Activated CD4-positive, CD25-positive, alpha-beta regulatory T cell treated with anti-CD3 and anti-CD28 coated beads, Interleukin-2, amount 50 U/mL, for 24 hours (primary cell): ENCODE data around the gene TAOK1.
"Not testable (repeated sequence)": the region's sequence is repeated elsewhere in the genome, so short reads cannot be mapped to it uniquely, and the experiment has no call there.

Source experiments
- ATAC-seq, 2 donors: fragments of 150-1000 bp; cut with Tn5 transposase; one replicate each; pipeline ENCODE4 v1.10.0; 2021; ENCODE audit warnings: mild to moderate bottlenecking in 1 of 2, moderate library complexity in 1 of 2

Gene TAOK1

DNA sequence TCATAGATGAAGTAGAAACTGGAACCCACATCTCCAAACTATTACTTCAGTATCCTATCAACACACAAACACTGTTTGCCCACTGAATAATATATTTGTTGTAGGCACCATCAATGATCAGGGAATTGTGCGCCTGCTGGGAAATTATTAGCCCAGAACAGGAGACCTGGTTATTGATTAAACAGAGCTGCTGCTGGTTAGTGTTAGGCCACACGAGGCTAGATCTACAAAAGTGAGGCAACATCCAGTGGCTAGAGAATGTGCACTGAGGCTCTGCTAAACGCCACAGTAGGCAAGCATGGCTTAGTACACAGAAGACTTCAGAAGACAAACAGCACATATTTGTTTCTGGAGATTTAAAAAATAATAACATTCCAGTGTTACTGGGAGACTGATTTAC lies 165.7 kb downstream of the TAOK1 start:
- no peak for ATAC-seq

DNA sequence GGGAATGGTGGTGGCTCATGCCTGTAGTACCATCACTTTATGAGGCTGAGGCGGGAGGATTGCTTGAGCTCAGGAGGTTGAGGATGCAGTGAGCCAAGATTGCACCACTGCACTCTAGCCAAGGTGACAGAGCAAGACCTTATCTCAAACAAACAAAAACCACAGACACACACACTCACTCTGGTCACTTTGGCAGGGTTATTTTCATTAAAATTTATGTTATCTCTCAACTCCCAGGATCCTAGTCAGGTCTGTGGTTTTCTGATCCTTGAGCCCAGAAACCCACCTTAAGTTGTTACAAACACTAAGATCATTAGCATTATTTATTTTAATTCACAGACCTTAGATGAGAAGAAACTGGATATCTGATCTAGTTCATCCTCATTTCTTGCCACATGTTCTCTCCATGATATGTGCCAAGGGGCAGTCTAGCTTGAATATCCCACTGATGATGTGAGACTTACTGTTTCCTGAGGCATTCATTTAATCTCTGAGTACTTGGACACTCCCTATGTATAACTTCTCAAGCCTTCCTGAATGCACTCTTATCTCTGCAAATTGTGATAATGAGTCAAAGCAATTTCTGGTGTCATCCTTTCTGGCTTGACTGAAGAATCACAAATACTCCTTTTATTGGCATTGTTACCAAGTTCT lies 167.0 kb downstream of the TAOK1 start:
- ATAC-seq, result no peak

- ATAC-seq, result peak in 1 of 2 donors; percentile 65
These were observed 167.6 kb downstream of the TAOK1 start for GRCh38 chr17:29557739-29558116.

DNA sequence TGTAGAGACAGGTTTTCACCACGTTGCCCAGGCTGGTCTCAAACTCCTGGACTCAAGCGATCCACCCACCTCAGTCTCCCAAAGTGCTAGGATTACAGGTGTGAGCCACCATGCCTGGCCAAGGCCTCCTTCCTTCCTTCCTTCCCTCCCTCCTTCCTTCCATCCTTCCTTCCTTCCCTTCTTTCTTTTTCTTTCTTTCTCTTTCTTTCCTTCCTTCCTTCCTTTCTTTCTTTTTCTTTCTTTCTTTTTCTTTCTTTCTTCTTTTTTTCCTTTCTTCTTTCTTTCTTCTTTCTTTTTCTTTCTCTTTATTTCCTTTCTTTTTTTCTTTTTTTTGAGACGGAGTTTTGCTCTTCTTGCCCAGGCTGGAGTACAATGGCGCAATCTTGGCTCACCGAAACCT lies 168.0 kb downstream of the TAOK1 start:
- not testable (repeated sequence) for ATAC-seq

DNA sequence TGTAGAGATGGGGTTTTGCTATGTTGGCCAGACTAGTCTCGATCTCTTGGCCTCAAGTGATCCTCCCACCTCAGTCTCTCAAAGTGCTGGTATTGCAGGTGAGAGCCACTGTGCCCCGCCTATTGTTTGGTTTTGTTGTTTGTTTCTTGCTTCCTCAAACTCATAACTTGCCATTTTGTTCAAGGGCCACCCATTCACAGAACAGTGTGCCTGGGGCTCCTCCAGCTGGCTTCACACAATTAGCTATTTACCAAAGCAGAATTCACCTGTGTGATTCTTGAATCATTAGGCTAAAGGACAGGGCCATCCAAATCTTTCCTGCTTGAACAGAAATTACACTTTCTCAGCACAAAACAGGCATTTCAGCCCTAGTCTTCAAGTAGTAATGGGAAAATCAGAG lies 169.5 kb downstream of the TAOK1 start:
- no peak for ATAC-seq

DNA sequence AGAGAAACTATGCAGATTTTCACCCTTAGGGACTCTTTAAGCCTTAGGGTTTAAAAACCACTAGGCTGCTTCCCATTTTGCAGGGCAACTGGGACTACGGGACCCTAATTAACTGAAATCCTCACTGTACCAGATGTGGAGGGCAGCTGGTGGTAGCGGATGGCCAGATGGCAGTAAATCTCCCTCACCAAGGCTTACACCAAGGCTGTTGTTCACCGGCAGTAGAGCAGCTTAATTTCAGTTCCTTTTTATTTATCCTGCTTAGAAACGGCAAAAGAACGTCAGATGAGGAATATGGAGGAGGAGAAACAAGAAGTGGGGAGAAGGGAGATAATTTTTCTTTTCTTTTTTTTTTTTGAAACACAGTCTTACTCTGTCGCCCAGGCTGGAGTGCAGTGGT lies 170.2 kb downstream of the TAOK1 start:
- no peak for ATAC-seq

- ATAC-seq, result no peak
These were observed 171.7 kb downstream of the TAOK1 start for GRCh38 chr17:29561554-29562517.

- ATAC-seq, result no peak
These were observed 172.5 kb downstream of the TAOK1 start for GRCh38 chr17:29562615-29563014.

DNA sequence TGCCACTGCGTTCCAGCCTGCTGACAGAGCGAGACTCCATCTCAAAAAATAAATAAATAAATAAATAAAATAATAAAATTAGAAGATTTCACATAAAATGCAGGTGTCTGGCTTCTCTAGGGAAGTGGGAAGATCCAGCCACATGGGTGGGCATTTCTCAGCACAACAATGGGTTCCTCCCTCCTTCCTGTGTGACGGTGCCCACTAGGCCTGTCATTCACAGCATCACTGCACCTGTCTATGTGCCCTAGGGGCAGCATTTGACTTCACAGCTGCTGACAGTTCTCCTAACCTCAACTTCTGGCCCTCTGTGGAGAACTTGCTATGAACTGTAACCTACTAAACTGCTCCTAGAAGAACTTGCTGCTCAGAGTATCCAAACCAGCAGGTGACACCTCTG lies 173.7 kb downstream of the TAOK1 start:
- no peak for ATAC-seq

DNA sequence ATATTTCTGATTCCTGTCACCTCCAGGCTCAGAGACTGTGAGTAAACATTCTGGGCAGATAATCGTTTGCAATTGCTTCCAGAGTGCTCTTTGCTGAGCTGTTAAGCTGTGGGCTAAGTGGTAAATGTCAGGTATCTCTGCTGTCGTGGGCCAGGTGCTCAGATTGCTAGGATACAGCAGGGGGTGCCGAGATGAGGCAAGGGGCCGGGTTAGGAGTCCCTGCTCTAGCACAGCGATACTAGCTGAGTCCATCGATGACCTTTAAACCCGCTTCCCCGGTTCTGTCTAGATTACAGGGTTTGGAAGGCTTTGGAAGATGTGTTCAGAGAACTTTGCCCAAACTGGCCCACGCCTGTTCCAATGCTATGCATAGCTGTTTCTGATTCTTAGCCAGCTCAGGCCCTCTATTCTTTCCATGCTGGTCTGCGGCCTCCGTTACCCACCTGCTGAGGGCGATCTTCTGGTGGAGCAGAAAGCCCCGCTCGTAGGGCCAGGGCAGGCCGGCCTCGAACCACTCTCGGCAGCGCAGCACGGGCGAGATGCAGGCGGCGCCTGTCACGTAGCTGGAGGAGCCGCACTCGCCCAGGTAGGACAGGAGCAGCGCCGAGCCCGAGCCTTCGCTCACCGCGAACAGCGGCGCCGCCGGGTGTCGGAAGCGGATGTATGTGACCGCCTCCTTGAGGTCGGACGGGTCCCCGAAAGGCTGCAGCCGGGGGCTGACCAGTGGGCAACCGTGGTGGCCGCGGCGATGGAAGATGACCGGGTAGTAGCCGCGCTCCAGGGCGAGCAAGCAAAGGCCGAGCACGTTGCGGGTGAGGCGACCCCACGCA lies 175.7 kb downstream of the TAOK1 start:
- peak; percentile 11 to 17 for ATAC-seq

GRCh38 chr17:29566473-29567303 lies 176.5 kb downstream of the TAOK1 start, which contains the start of gene ABHD15:
Gene ABHD15 (minus strand): TSS chr17:29567037. CDS start chr17:29566966, 71 bp downstream.
- peak; percentile 22 to 25 for ATAC-seq

DNA sequence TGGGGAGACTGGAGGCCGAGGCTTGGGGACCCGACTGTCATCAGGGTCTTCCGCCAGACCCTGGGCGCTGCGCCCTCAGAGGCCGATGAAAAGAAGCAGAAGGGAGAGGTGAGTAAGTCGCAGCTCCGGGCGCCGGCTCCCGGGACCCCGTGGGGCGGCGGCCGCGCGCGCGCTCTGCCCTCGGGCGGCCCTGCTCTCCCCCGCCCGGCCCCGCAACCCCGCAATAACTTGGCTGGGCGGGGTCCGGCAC lies 177.1 kb downstream of the TAOK1 start:
- ATAC-seq, result peak; percentile 1 to 2

- peak; percentile 61 to 66 for ATAC-seq
These were observed 177.6 kb downstream of the TAOK1 start for GRCh38 chr17:29567554-29568330.

DNA sequence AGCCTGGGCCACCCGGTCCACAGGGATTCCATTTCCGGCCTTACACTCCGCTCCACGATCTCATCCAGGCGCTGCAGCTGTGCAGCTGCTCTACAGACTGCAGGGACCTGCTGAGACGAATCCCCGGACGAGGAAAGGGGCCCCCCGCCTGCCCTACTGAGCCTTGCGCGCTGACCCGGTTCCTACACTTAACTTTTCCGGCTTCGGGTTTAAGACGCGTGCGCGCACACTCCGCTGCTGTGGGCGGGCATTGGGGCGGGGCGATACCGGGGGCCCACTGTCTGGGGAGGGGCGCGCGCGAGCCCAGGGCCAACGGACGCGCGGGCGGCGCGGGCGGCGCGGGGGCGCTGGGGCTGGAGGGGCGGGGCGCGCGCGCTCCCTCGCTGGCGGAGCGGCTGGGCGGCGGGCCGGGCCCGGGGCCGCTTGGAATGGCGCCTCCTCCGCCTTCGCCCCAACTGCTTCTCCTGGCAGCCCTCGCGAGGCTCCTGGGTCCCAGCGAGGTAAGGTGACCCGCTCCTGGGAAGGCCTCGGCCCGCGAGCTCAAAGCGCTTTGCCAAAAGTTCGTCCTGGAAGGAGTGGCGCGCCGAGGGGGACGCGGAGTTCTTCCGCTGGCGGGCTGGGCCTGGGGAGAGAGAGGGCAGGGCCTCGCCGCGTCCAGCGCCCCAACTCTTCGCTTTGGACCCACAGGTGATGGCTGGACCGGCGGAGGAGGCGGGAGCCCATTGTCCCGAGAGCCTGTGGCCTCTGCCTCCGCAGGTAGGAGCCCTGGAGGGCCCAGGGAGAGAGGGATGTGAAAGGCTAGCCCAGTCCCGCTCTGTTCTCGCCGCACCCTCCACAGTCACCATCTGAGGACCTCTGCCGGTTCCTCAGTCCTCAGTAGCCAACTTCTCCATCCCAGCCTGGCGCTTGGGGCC lies 178.4 kb downstream of the TAOK1 start, which contains the start of gene TP53I13:
Gene TP53I13, plus strand, starts transcription at position 371 of the 914 bp plus-strand sequence. Its CDS starts 58 bp downstream, at position 429.
- peak; percentile 55 to 56 for ATAC-seq

- no peak for ATAC-seq
These were observed 179.2 kb downstream of the TAOK1 start for GRCh38 chr17:29569245-29569950.

- ATAC-seq, result no peak
These were observed 180.4 kb downstream of the TAOK1 start for GRCh38 chr17:29570521-29570920.

DNA sequence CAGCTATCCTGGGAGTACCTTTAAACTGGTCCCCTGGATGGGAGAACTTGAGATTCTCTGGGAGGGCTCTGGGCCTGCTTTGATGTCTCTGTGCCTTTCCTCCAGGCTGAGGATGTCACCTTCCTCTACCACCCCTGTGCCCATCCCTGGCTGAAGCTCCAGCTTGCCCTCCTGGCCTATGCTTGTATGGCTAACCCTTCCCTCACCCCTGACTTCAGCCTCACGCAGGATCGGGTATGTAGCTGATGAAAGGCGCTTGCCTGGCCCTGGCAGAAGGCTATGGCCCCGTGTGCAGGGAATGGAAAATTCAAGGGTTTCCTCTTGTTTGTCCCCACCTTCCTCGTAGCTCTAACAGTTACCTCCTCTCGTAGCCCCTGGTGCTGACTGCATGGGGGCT lies 181.3 kb downstream of the TAOK1 start:
- ATAC-seq, result no peak

GRCh38 chr17:29571883-29572681 lies 181.9 kb downstream of the TAOK1 start:
- ATAC-seq, result no peak
